Progenitor cell of endocrine pancreas (in vitro differentiated cells): Measurements from ENCODE around the gene PXDC1. TPM values are rescaled to one million over a fixed set of nuclear protein-coding genes. Genes with fewer than 3 reads are reported as not detected.
"Not testable (repeated sequence)": the region's sequence is repeated elsewhere in the genome, so short reads cannot be mapped to it uniquely, and the experiment has no call there.

Source experiments
- DNase-seq: peaks from one replicate; pipeline ENCODE4 v3.0.0; 2021; ENCODE audit warnings: low spot score; ENCODE audit not compliant: unreplicated experiment
- H3K27ac Mint-ChIP-seq: 2 replicates; pipeline ENCODE4 v1.8.0; 2021; ENCODE audit warnings: mild to moderate bottlenecking, moderate library complexity, mixed read lengths
- H3K27me3 Mint-ChIP-seq: 2 replicates; pipeline ENCODE4 v1.8.0; 2021; ENCODE audit warnings: mixed read lengths
- H3K36me3 Mint-ChIP-seq: 2 replicates; pipeline ENCODE4 v1.8.0; 2022; ENCODE audit warnings: mixed read lengths; ENCODE audit not compliant: insufficient read depth
- H3K4me1 Mint-ChIP-seq: 2 replicates; pipeline ENCODE4 v1.8.0; 2021; ENCODE audit warnings: low read depth, mixed read lengths
- H3K4me3 Mint-ChIP-seq: 2 replicates; pipeline ENCODE4 v1.8.0; 2021; ENCODE audit warnings: low read depth, mild to moderate bottlenecking, moderate library complexity, mixed read lengths
- H3K9me3 Mint-ChIP-seq: 2 replicates; pipeline ENCODE4 v1.8.0; 2021; ENCODE audit warnings: low read depth, mixed read lengths
- CTCF ChIP-seq: fragments of 200-600 bp; sonication (generic); IDR thresholded peaks from one replicate; pipeline ENCODE4 v1.5.0; 2021; ENCODE audit warnings: antibody characterized with exemption, mild to moderate bottlenecking; ENCODE audit not compliant: unreplicated experiment
- total RNA-seq: library from RNA; stranded (reverse); gene quantifications from 2 replicates; pipeline ENCODE4 v1.2.1, GENCODE V29; 2021

The PXDC1 gene
- total RNA-seq, 1 donor from 2014 or later, result 4.8 TPM

GRCh38 chr6:3762852-3763251 lies 11.3 kb upstream of the PXDC1 start:
- TF ChIP-seq CTCF, result no peak

GRCh38 chr6:3762359-3762758 lies 10.8 kb upstream of the PXDC1 start:
- H3K27me3 Mint-ChIP-seq, result peaks cover 8% of the 10 kb centered on the region
- H3K27ac Mint-ChIP-seq, result no peak overlapping the region
- no peak overlapping the region for H3K4me3 Mint-ChIP-seq
- no peak for DNase-seq
- no peak for TF ChIP-seq CTCF
- H3K9me3 Mint-ChIP-seq, result no peaks in the 10 kb centered on the region
- no peaks in the 10 kb centered on the region for H3K36me3 Mint-ChIP-seq
- H3K4me1 Mint-ChIP-seq, result no peaks in the 10 kb centered on the region

More at GRCh38 chr6:3762852-3763251, 11.3 kb upstream of the PXDC1 start:
- no peaks in the 10 kb centered on the region for H3K9me3 Mint-ChIP-seq
- H3K27ac Mint-ChIP-seq, result no peak overlapping the region
- no peaks in the 10 kb centered on the region for H3K4me1 Mint-ChIP-seq
- no peaks in the 10 kb centered on the region for H3K36me3 Mint-ChIP-seq
- DNase-seq, result no peak
- peaks cover 8% of the 10 kb centered on the region for H3K27me3 Mint-ChIP-seq
- H3K4me3 Mint-ChIP-seq, result no peak overlapping the region

DNA sequence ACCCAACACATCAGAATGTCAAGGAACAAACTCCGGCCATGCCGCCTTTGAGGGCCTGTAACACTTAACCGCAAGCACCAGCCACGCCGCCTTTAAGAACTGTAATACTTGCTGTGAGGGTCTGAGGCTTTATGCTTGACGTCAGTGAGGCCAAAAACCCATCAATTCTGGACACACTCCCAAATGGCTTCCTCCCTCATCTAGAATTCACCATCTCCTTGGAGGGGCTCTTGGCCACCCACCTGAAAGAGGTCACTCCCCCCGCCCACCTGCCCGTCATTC lies 10.4 kb upstream of the PXDC1 start:
- Mint-ChIP-seq H3K36me3 (no peaks in the 10 kb centered on the region), H3K27ac (no peak overlapping the region), H3K4me1 (no peaks in the 10 kb centered on the region), H3K9me3 (no peaks in the 10 kb centered on the region), H3K4me3 (no peak overlapping the region), H3K27me3 (peaks cover 8% of the 10 kb centered on the region)
- no peak for TF ChIP-seq CTCF
- DNase-seq, result no peak

- peaks cover 10% of the 10 kb centered on the region for H3K27me3 Mint-ChIP-seq
- TF ChIP-seq CTCF, result no peak
- H3K27ac Mint-ChIP-seq, result no peak overlapping the region
- H3K36me3 Mint-ChIP-seq, result no peaks in the 10 kb centered on the region
- peaks cover 5% of the 10 kb centered on the region for H3K4me1 Mint-ChIP-seq
- no peaks in the 10 kb centered on the region for H3K9me3 Mint-ChIP-seq
- no peak overlapping the region for H3K4me3 Mint-ChIP-seq
- DNase-seq, result no peak
Observed at GRCh38 chr6:3759646-3760232, 8.2 kb upstream of the PXDC1 start.

DNA sequence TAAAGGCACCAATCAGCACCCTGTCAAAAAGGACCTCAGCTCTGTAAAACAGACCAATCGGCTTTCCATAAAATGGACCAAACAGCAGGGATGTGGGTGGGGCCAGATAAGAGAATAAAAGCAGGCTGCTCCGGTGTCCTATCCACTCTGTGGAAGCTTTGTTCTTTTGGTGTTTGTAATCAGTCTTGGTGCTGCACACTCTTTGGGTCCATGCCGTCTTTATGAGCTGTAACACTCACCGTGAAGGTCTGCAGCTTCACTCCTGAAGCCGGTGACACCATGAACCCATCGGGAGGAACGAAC lies 7.3 kb upstream of the PXDC1 start:
- Mint-ChIP-seq H3K4me1 (peaks cover 5% of the 10 kb centered on the region), H3K36me3 (no peaks in the 10 kb centered on the region), H3K4me3 (no peak overlapping the region), H3K27ac (no peak overlapping the region), H3K27me3 (peaks cover 15% of the 10 kb centered on the region), H3K9me3 (no peaks in the 10 kb centered on the region)
- DNase-seq, result no peak
- TF ChIP-seq CTCF, result no peak

- H3K9me3 Mint-ChIP-seq, H3K4me1 Mint-ChIP-seq, H3K36me3 Mint-ChIP-seq, DNase-seq, H3K27ac Mint-ChIP-seq, H3K4me3 Mint-ChIP-seq: not testable (repeated sequence)
- peaks cover 21% of the 10 kb centered on the region for H3K27me3 Mint-ChIP-seq
Observed at GRCh38 chr6:3757998-3758841, 6.7 kb upstream of the PXDC1 start.
